Mesendoderm (in vitro differentiated cells): Measurements from ENCODE around the gene SHFL.

Experiments
- DNase-seq: peaks from one replicate; pipeline ENCODE4 v3.0.0; 2013
- H2AK5ac ChIP-seq: 2 replicates; pipeline ENCODE4 v1.6.1; 2013; ENCODE audit warnings: low read length, inconsistent platforms
- H2BK120ac ChIP-seq: 2 replicates; pipeline ENCODE4 v1.6.1; 2013; ENCODE audit warnings: low read depth, mild to moderate bottlenecking, low read length, moderate library complexity, mixed read lengths
- H2BK15ac ChIP-seq: replicated peaks from 2 replicates; pipeline ENCODE4 v1.6.1; 2013; ENCODE audit warnings: low read depth, mild to moderate bottlenecking, moderate library complexity
- H2BK5ac ChIP-seq: 2 replicates; pipeline ENCODE4 v1.6.1; 2013; ENCODE audit warnings: low read length, inconsistent platforms
- H3K18ac ChIP-seq: 2 replicates; pipeline ENCODE4 v1.6.1; 2013; ENCODE audit warnings: mild to moderate bottlenecking, low read length, mixed read lengths
- H3K23ac ChIP-seq: one replicate; pipeline ENCODE4 v1.6.1; 2013; ENCODE audit warnings: low read length
- H3K27ac ChIP-seq: 2 replicates; pipeline ENCODE4 v1.5.1; 2013; ENCODE audit warnings: low read depth, mild to moderate bottlenecking, inconsistent platforms, low read length, moderate library complexity
- H3K27me3 ChIP-seq: 2 replicates; pipeline ENCODE4 v1.6.1; 2013; ENCODE audit warnings: low read length, control low read depth, mild to moderate bottlenecking, inconsistent platforms; ENCODE audit not compliant: insufficient read depth, poor library complexity
- H3K36me3 ChIP-seq: 2 replicates; pipeline ENCODE4 v1.6.1; 2013; ENCODE audit warnings: low read length, inconsistent platforms; ENCODE audit not compliant: control insufficient read depth, insufficient read depth
- H3K4ac ChIP-seq: one replicate; pipeline ENCODE4 v1.6.1; 2013; ENCODE audit warnings: low read depth, mild to moderate bottlenecking, low read length, moderate library complexity
- H3K4me1 ChIP-seq: 2 replicates; pipeline ENCODE4 v1.6.1; 2013; ENCODE audit warnings: low read depth, low read length, inconsistent platforms; ENCODE audit not compliant: control insufficient read depth
- H3K4me2 ChIP-seq: 2 replicates; pipeline ENCODE4 v1.6.1; 2013; ENCODE audit warnings: low read length
- H3K4me3 ChIP-seq: 2 replicates; pipeline ENCODE4 v1.5.1; 2013; ENCODE audit warnings: mild to moderate bottlenecking, low read length
- H3K56ac ChIP-seq: one replicate; pipeline ENCODE4 v1.6.1; 2013; ENCODE audit warnings: low read length
- H3K79me1 ChIP-seq: 2 replicates; pipeline ENCODE4 v1.6.1; 2013; ENCODE audit warnings: low read length, inconsistent platforms
- H3K79me2 ChIP-seq: 2 replicates; pipeline ENCODE4 v1.6.1; 2013; ENCODE audit warnings: mild to moderate bottlenecking, low read length; ENCODE audit not compliant: control insufficient read depth, insufficient read depth
- H3K9ac ChIP-seq: 2 replicates; pipeline ENCODE4 v1.6.1; 2013; ENCODE audit warnings: low read length, inconsistent platforms
- H4K5ac ChIP-seq: one replicate; pipeline ENCODE4 v1.6.1; 2013; ENCODE audit warnings: low read length
- H4K8ac ChIP-seq: one replicate; pipeline ENCODE4 v1.6.1; 2013; ENCODE audit warnings: low read depth, mild to moderate bottlenecking, control low read depth, low read length, moderate library complexity
- WGBS: extraction: QIAGEN DNeasy Blood & Tissue Kit; methylation state at CpG from one replicate; pipeline ENCODE4 v1.1.7; 2013; ENCODE audit warnings: low lambda C conversion rate, missing lambda C conversion rate; ENCODE audit not compliant: insufficient coverage; ENCODE audit errors: extremely low coverage; 5-methylcytosine and 5-hydroxymethylcytosine counted together

The SHFL gene

GRCh38 chr19:10104665-10105508 is 18.8 kb downstream of the SHFL start:
- Histone ChIP-seq H3K56ac (no peak overlapping the region), H4K5ac (no peak overlapping the region), H3K79me1 (peaks cover 15% of the 10 kb centered on the region), H3K36me3 (peaks cover 14% of the 10 kb centered on the region), H3K18ac (no peak overlapping the region), H3K27me3 (no peaks in the 10 kb centered on the region), H3K79me2 (peaks cover 21% of the 10 kb centered on the region), H2BK5ac (no peak overlapping the region), H3K23ac (no peak overlapping the region), H3K9ac (no peak overlapping the region), H3K4ac (no peak overlapping the region), H3K4me1 (no peaks in the 10 kb centered on the region), H2BK120ac (no peak overlapping the region), H3K4me3 (no peak overlapping the region), H3K27ac (no peak overlapping the region), H2BK15ac (no peak overlapping the region), H3K4me2 (no peak overlapping the region), H4K8ac (no peak overlapping the region), H2AK5ac (no peak overlapping the region)
- no peak for DNase-seq
- WGBS = no CpG with 5 or more reads among the region's 15 CpGs

DNA sequence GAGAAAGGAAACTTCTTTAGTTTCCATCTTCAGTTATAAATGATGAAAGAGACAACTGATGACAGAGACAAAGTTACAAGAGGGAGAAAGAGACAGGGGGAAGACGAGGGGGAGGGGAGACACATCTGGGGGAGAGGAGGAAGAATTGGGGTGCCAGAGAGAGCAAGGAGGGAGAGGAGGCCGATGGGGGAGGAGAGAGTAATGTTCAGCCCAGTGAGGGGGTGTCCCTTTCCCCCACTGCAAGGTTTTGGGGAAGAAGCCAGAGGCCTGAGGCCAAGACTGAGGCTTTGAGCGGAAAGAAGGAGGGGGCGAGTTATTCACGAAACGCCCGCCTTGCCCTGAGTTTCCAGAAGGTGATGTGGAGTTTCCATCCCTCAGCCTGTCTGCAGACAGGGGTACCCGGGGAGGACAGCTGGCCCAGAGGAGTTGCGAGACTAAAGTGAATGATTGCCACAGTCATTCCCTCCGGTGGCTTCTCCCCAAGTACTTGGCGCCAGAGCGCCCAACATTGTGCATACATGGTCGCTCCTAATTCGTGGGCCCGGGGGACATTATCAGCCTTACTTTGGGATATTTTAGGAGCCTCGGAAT is 19.5 kb downstream of the SHFL start:
- no peak overlapping the region for H3K9ac ChIP-seq
- H2BK120ac ChIP-seq = no peak overlapping the region
- WGBS = no CpG with 5 or more reads among the region's 16 CpGs
- H3K4me3 ChIP-seq = no peak overlapping the region
- no peak overlapping the region for H2AK5ac ChIP-seq
- no peak overlapping the region for H3K27ac ChIP-seq
- no peak overlapping the region for H4K5ac ChIP-seq
- H3K56ac ChIP-seq = no peak overlapping the region
- no peak overlapping the region for H3K4me2 ChIP-seq
- peaks cover 21% of the 10 kb centered on the region for H3K79me2 ChIP-seq
- no peak overlapping the region for H3K18ac ChIP-seq
- no peaks in the 10 kb centered on the region for H3K27me3 ChIP-seq
- H3K36me3 ChIP-seq = peaks cover 17% of the 10 kb centered on the region
- H3K79me1 ChIP-seq = peaks cover 15% of the 10 kb centered on the region
- H4K8ac ChIP-seq = no peak overlapping the region
- no peak overlapping the region for H2BK15ac ChIP-seq
- no peak overlapping the region for H3K4ac ChIP-seq
- no peak overlapping the region for H3K23ac ChIP-seq
- H3K4me1 ChIP-seq = no peaks in the 10 kb centered on the region
- DNase-seq = no peak
- H2BK5ac ChIP-seq = no peak overlapping the region

DNA sequence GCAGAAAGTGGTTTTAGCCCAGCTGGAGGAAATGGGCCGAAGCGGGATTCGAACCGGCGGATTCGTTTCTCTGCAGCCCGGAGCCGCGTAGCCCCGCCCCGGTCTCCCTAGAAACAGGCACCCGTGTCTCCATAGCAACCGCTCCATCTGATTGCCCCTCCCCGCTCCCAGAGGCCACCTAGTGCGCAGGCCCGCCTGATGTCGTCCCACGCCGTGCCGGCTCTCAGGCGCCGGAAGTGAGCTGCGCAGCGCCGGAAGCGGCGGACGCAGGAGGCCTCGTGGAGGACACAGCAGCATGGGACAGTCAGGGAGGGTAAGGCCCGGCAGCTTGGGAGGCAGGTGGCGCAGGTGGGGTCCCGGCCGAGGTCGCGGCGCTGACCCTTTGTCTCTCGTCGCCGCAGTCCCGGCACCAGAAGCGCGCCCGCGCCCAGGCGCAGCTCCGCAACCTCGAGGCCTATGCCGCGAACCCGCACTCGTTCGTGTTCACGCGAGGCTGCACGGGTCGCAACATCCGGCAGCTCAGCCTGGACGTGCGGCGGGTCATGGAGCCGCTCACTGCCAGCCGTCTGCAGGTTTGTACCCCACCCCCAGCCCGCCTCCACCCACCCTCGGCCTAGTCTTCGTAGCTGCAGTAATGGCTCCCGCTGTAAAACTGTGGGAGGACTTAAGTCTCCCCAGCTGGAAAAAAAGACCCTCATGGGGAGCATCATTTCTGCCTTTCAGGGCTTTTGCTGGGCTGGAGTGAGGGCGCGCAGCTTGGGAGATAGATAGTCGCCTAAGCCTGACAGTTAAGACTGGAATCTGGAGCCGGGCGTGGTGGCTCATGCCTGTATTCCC is 20.2 kb downstream of the SHFL start, which contains the start of gene PPAN:
PPAN (plus strand) TSS at position 263 of the 837 bp plus-strand sequence; CDS start at position 296, 33 bp downstream.
- Histone ChIP-seq H3K4me2 (peak within 1 kb of the TSS; percentile 47), H3K79me2 (peaks cover 21% of the 10 kb centered on the region), H4K5ac (no peak within 1 kb of the TSS), H3K27ac (no peak within 1 kb of the TSS), H3K27me3 (no peaks in the 10 kb centered on the region), H2BK15ac (no peak within 1 kb of the TSS), H3K18ac (peak within 1 kb of the TSS; percentile 57), H3K9ac (peak within 1 kb of the TSS; percentile 98), H3K79me1 (peaks cover 15% of the 10 kb centered on the region), H4K8ac (peak within 1 kb of the TSS; percentile 0), H2BK120ac (peak within 1 kb of the TSS; percentile 33), H3K4me3 (peak within 1 kb of the TSS; percentile 80), H2BK5ac (peak within 1 kb of the TSS; percentile 55), H3K23ac (peak within 1 kb of the TSS; percentile 50), H3K4ac (peak within 1 kb of the TSS; percentile 82), H3K56ac (peak within 1 kb of the TSS; percentile 99), H3K36me3 (peaks cover 19% of the 10 kb centered on the region), H2AK5ac (no peak within 1 kb of the TSS), H3K4me1 (no peaks in the 10 kb centered on the region)
- peak; percentile 99 for DNase-seq
- WGBS = no CpG with 5 or more reads among the region's 71 CpGs

GRCh38 chr19:10107254-10107653 is 21.1 kb downstream of the SHFL start:
- Histone ChIP-seq H4K5ac (no peak overlapping the region), H3K23ac (no peak overlapping the region), H3K27ac (no peak overlapping the region), H2BK5ac (no peak overlapping the region), H3K4me3 (peak overlapping the region; percentile 80), H3K4me2 (peak overlapping the region; percentile 47), H2BK15ac (no peak overlapping the region), H3K4ac (peak overlapping the region; percentile 82), H3K9ac (peak overlapping the region; percentile 98), H3K56ac (peak overlapping the region; percentile 99), H2AK5ac (no peak overlapping the region), H3K79me2 (peaks cover 21% of the 10 kb centered on the region), H3K4me1 (no peaks in the 10 kb centered on the region), H3K27me3 (no peaks in the 10 kb centered on the region), H4K8ac (no peak overlapping the region), H2BK120ac (no peak overlapping the region), H3K79me1 (peaks cover 15% of the 10 kb centered on the region), H3K36me3 (peaks cover 19% of the 10 kb centered on the region), H3K18ac (no peak overlapping the region)
- no CpG with 5 or more reads among the region's 10 CpGs for WGBS
- no peak for DNase-seq

DNA sequence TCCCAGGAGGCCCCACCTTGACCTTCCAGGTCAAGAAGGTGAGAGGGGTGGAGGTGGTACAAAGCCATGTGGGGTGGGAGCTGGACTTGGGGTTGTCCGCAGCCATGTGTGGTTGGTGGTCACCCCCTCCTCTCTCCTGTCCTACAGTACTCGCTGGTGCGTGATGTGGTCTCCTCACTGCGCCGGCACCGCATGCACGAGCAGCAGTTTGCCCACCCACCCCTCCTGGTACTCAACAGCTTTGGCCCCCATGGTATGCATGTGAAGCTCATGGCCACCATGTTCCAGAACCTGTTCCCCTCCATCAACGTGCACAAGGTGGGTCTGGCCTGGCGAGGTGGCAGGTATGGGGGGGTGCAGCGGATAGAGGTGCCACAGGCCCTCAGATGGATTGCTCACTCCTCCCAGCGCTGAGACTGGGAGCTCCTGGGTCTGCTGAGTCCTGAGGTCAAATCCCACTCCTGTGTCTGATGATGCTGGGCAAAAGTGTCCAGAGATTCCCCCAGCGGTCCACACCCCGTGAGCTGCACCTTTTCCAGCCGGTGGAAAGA is 21.8 kb downstream of the SHFL start:
- Histone ChIP-seq H4K5ac (no peak overlapping the region), H3K9ac (no peak overlapping the region), H3K4me3 (no peak overlapping the region), H4K8ac (no peak overlapping the region), H3K4ac (no peak overlapping the region), H2BK15ac (no peak overlapping the region), H3K79me2 (peaks cover 21% of the 10 kb centered on the region), H3K23ac (no peak overlapping the region), H2BK120ac (no peak overlapping the region), H3K79me1 (peaks cover 15% of the 10 kb centered on the region), H3K18ac (no peak overlapping the region), H2AK5ac (no peak overlapping the region), H3K4me2 (no peak overlapping the region), H3K4me1 (no peaks in the 10 kb centered on the region), H3K36me3 (peaks cover 19% of the 10 kb centered on the region), H3K56ac (peak overlapping the region; percentile 15), H3K27ac (no peak overlapping the region), H2BK5ac (no peak overlapping the region), H3K27me3 (no peaks in the 10 kb centered on the region)
- WGBS = no CpG with 5 or more reads among the region's 14 CpGs
- no peak for DNase-seq
